Upper lobe of left lung (tissue), 6 donors: ENCODE measurements around the gene TXNDC17. TPM values are rescaled to one million over a fixed set of nuclear protein-coding genes. Genes with fewer than 3 reads are reported as not detected.
A peak's percentile ranks its signal among the peaks of the same experiment; 100 is the strongest.

Experiments
- ATAC-seq, 2 donors: fragments of 200-7000 bp; cut with Tn5 transposase; one replicate each; pipeline ENCODE4 v1.9.1; 2022; ENCODE audit warnings: mild to moderate bottlenecking in 2 of 2, moderate library complexity in 2 of 2; ENCODE audit not compliant: low FRiP score in 2 of 2
- DNase-seq, 2 donors: peaks; one replicate each; pipeline ENCODE4 v3.0.0-alpha.2; 2019 to 2020
- H3K27ac ChIP-seq, 4 donors: fragments of 200-600 bp; sonication (generic); one replicate each; pipeline ENCODE4 v1.5.1; 2016 to 2019
- H3K27me3 ChIP-seq, 4 donors: fragments of 200-600 bp; sonication (generic); one replicate each; pipeline ENCODE4 v1.5.1; 2017 to 2019
- H3K36me3 ChIP-seq, 4 donors: fragments of 200-600 bp; sonication (generic); one replicate each; pipeline ENCODE4 v1.5.1; 2016 to 2019
- H3K4me1 ChIP-seq, 4 donors: fragments of 200-600 bp; sonication (generic); one replicate each; pipeline ENCODE4 v1.5.1; 2018 to 2019
- H3K4me3 ChIP-seq, 4 donors: fragments of 200-600 bp; sonication (generic); one replicate each; pipeline ENCODE4 v1.5.1; 2017 to 2019; ENCODE audit warnings: mild to moderate bottlenecking in 2 of 4, moderate library complexity in 1 of 4
- H3K9me3 ChIP-seq, 4 donors: fragments of 200-600 bp; sonication (generic); one replicate each; pipeline ENCODE4 v1.5.1; 2018 to 2019
- EP300 ChIP-seq, 4 donors: sonication (generic); formaldehyde crosslinking; IDR thresholded peaks; one replicate each; pipeline ENCODE4 v1.5.1; 2017; ENCODE audit warnings: antibody characterized with exemption in 4 of 4, control low read depth in 2 of 4
- POLR2A ChIP-seq, 4 donors: fragments of 450-650 bp; IDR thresholded peaks; one replicate each; pipeline ENCODE4 v1.5.1; 2016 to 2017; ENCODE audit warnings: antibody characterized with exemption in 4 of 4, mild to moderate bottlenecking in 2 of 4
- POLR2AphosphoS5 ChIP-seq, 2 donors: sonication (generic); formaldehyde crosslinking; IDR thresholded peaks; one replicate each; pipeline ENCODE4 v1.5.1; 2017; ENCODE audit warnings: antibody characterized with exemption in 2 of 2
- WGBS, 2 donors: methylation state at CpG; one replicate each; pipeline ENCODE4 v1.1.5; 2017 to 2018; 5-methylcytosine and 5-hydroxymethylcytosine counted together
- total RNA-seq, 6 donors: library from RNA; depleted of rRNA in 4 of 6; stranded (reverse); fragments of >200 nt in 4 of 6; gene quantifications; one replicate each; pipeline versions ENCODE4 v1.1.0 to v1.2.1, GENCODE V29; 2016 to 2021
- TF ChIP-seq, protein P1 (sequence below), 6 experiments: fragments of 450-650 bp in 4 of 6; fragments of 200-600 bp in 2 of 6; sonication (generic) in 2 of 6; IDR thresholded peaks; one replicate each; pipeline ENCODE4 v1.5.1; 2016 to 2019; ENCODE audit warnings: antibody characterized with exemption in 6 of 6
- donor health status: DM: no; HTN: no; CAD: no; lungs with moderate emphysema.
- donor health status: DM: no; HTN: yes; CAD: no; lungs with severe emphysema.

TXNDC17 gene
- total RNA-seq, 6 donors from 2014 or later = 36.7 to 176 (median 67.0) TPM

DNA sequence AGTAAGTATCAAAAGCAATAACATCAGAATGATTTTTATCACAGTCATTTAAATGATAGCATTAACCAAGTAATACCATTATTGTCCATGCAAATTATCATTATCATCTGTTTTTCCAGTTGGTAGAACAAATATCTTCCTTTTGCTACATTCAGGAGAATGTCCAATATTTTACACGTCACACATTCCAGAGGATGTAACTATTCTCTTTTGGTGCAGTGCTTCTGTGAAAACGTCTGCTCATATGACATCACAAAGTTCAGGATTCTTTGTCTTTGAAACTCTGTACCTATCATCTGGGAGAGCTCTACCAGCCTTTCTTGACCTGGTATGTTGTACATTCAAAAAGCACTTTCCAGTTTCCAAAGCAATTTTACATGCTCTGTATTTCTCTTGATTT, 44.3 kb upstream of the TXNDC17 start:
- peaks cover 27 to 41% (median 33%) of the 10 kb centered on the region in 4 donors for H3K4me1 ChIP-seq
- 79 to 80% methylated on average over 2 of the region's 2 CpGs for WGBS, 2 donors
- no peak for TF ChIP-seq EP300 (IDR thresholded peaks at IDR 0.05)
- no peak for TF ChIP-seq POLR2AphosphoS5 (IDR thresholded peaks at IDR 0.05)
- TF ChIP-seq, protein P1, sequence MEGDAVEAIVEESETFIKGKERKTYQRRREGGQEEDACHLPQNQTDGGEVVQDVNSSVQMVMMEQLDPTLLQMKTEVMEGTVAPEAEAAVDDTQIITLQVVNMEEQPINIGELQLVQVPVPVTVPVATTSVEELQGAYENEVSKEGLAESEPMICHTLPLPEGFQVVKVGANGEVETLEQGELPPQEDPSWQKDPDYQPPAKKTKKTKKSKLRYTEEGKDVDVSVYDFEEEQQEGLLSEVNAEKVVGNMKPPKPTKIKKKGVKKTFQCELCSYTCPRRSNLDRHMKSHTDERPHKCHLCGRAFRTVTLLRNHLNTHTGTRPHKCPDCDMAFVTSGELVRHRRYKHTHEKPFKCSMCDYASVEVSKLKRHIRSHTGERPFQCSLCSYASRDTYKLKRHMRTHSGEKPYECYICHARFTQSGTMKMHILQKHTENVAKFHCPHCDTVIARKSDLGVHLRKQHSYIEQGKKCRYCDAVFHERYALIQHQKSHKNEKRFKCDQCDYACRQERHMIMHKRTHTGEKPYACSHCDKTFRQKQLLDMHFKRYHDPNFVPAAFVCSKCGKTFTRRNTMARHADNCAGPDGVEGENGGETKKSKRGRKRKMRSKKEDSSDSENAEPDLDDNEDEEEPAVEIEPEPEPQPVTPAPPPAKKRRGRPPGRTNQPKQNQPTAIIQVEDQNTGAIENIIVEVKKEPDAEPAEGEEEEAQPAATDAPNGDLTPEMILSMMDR (IDR thresholded peaks at IDR 0.05) = no peak
- H3K9me3 ChIP-seq = no peaks in the 10 kb centered on the region
- H3K4me3 ChIP-seq = no peak overlapping the region
- no peak for ATAC-seq
- DNase-seq = no peak
- H3K27me3 ChIP-seq = no peaks in the 10 kb centered on the region
- H3K36me3 ChIP-seq = peaks cover 11 to 59% (median 27%) of the 10 kb centered on the region in 4 donors
- H3K27ac ChIP-seq = no peak overlapping the region

DNA sequence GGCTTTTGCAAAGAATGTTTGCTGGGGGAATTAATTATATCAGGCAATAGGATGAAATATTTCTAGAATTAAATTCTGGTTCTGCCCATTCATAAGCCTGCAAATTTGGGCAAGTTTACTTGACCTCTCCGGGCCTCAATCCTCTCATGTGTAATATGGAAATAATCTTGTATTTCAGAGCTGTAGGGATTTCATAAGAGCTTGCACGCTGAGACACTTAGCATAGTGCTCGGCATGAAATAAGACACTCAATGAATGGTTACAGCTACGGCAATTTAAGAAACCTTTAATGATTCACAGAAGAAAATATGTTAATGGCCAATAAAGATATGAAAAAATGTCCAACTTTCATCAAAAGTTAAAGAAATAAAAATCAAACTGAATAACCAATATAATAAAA, 43.9 kb upstream of the TXNDC17 start:
- H3K36me3 ChIP-seq = peaks cover 11 to 55% (median 29%) of the 10 kb centered on the region in 4 donors
- H3K9me3 ChIP-seq = no peaks in the 10 kb centered on the region
- H3K4me1 ChIP-seq = peaks cover 27 to 41% (median 29%) of the 10 kb centered on the region in 4 donors
- 65 to 84% methylated on average over 4 of the region's 4 CpGs for WGBS, 2 donors
- no peak overlapping the region for H3K27ac ChIP-seq
- no peak overlapping the region for H3K4me3 ChIP-seq
- DNase-seq (no peak), ATAC-seq (no peak)
- H3K27me3 ChIP-seq = no peaks in the 10 kb centered on the region
- TF ChIP-seq, protein P1 (IDR thresholded peaks at IDR 0.05) = no peak
- no peak for TF ChIP-seq POLR2AphosphoS5 (IDR thresholded peaks at IDR 0.05)
- no peak for TF ChIP-seq POLR2A (IDR thresholded peaks at IDR 0.05)
- no peak for TF ChIP-seq EP300 (IDR thresholded peaks at IDR 0.05)

DNA sequence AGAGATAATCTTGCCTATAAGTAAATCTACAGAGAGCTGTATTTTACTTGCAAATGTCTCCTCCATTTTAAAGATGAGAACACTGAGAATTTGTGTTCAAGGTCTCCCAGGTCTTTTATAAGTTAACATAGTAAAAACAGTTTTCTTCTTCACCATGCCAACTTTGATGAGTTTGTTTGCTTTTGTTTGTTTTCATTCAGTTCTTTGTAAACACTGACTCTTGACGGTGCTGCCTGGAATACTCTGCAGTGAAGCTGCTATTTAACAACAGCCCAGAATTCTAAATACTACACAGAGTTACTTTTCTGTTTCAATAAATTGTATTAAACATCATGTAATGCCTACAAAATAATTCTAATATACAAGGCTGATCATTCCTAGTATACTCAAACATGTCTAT, 43.1 kb upstream of the TXNDC17 start:
- WGBS, 2 donors = 38 to 56% methylated on average over 1 of the region's 1 CpG

GRCh38 chr17:6599364-6599763, 41.5 kb upstream of the TXNDC17 start:
- Histone ChIP-seq H3K27ac (peak overlapping the region; percentile 46 to 67 (median 61)), H3K4me3 (no peak overlapping the region), H3K27me3 (no peaks in the 10 kb centered on the region), H3K9me3 (no peaks in the 10 kb centered on the region), H3K36me3 (peaks cover 11 to 38% (median 24%) of the 10 kb centered on the region in 4 donors), H3K4me1 (peaks cover 27 to 46% (median 29%) of the 10 kb centered on the region in 4 donors)
- no peak for DNase-seq
- peak in 1 of 4 donors; percentile 32 for TF ChIP-seq EP300 (IDR thresholded peaks at IDR 0.05)
- TF ChIP-seq, protein P1 (IDR thresholded peaks at IDR 0.05) = no peak
- peak; percentile 76 to 82 for ATAC-seq

More for the DNA sequence above, 43.1 kb upstream of the TXNDC17 start:
- Histone ChIP-seq H3K27ac (peak overlapping the region; percentile 5 to 46 (median 27)), H3K36me3 (peaks cover 11 to 52% (median 31%) of the 10 kb centered on the region in 4 donors), H3K4me3 (no peak overlapping the region), H3K9me3 (no peaks in the 10 kb centered on the region), H3K27me3 (no peaks in the 10 kb centered on the region), H3K4me1 (peaks cover 27 to 41% (median 29%) of the 10 kb centered on the region in 4 donors)
- DNase-seq (no peak), ATAC-seq (no peak)
- TF ChIP-seq POLR2A (IDR thresholded peaks at IDR 0.05) (no peak), EP300 (IDR thresholded peaks at IDR 0.05) (no peak), POLR2AphosphoS5 (IDR thresholded peaks at IDR 0.05) (no peak)
- TF ChIP-seq, protein P1 (IDR thresholded peaks at IDR 0.05) = no peak

- Histone ChIP-seq H3K4me1 (peaks cover 27 to 39% (median 29%) of the 10 kb centered on the region in 4 donors), H3K36me3 (peaks cover 0 to 41% (median 24%) of the 10 kb centered on the region in 4 donors), H3K4me3 (no peak overlapping the region), H3K27me3 (no peaks in the 10 kb centered on the region), H3K9me3 (no peaks in the 10 kb centered on the region), H3K27ac (no peak overlapping the region)
- TF ChIP-seq POLR2AphosphoS5 (IDR thresholded peaks at IDR 0.05) (no peak), EP300 (IDR thresholded peaks at IDR 0.05) (no peak), POLR2A (IDR thresholded peaks at IDR 0.05) (no peak)
- TF ChIP-seq, protein P1 (IDR thresholded peaks at IDR 0.05) = no peak
- DNase-seq (no peak), ATAC-seq (no peak)
- WGBS, 2 donors = 93 to 97% methylated on average over 2 of the region's 2 CpGs
Observed at GRCh38 chr17:6602141-6602540, 38.7 kb upstream of the TXNDC17 start.
